Stimulated activated CD4-positive, alpha-beta T cell treated with anti-CD3 and anti-CD28 coated beads, Interleukin-1b, Interleukin-23, amount 100 ng/mL, for 1 hour (primary cell): ENCODE measurements around the gene ALG11.

Experiments
- DNase-seq, 2 donors: peaks; one replicate each; pipeline ENCODE4 v3.0.0-alpha.2; 2020; ENCODE audit warnings: low read depth in 2 of 2

The ALG11 gene

DNA sequence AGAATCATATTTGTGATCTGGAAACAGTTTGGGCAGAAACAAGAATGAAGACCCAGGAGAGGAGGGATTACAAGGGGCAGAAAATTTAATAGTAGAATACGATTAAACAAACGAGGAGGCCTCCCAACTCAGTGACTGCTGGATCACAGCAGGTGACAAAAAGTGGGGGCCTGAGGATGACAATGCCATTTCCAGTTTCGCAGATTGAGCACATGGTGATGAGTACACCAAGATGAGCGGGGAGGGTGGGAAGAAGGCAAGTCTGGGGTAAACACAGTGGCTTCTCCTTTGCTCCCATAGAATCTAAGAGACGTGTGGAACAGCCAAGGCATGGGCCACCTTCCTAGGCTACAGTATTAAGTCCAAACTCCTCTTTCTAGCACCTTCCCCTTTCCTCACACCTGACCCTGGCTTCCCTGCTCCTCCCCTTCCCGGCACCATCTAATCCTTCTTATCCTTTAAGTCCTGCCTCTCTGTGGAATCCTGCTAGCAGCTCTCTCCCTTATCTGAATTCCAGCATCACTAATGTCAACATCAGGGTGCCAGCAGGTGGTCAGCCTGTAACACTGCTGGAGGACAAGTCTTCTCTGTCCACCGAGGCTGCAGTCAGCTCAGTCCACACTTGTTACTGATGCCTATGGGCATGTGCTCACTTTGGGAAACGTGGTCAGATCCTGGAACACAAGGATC, 14.4 kb upstream of the ALG11 start:
- DNase-seq = no peak

DNA sequence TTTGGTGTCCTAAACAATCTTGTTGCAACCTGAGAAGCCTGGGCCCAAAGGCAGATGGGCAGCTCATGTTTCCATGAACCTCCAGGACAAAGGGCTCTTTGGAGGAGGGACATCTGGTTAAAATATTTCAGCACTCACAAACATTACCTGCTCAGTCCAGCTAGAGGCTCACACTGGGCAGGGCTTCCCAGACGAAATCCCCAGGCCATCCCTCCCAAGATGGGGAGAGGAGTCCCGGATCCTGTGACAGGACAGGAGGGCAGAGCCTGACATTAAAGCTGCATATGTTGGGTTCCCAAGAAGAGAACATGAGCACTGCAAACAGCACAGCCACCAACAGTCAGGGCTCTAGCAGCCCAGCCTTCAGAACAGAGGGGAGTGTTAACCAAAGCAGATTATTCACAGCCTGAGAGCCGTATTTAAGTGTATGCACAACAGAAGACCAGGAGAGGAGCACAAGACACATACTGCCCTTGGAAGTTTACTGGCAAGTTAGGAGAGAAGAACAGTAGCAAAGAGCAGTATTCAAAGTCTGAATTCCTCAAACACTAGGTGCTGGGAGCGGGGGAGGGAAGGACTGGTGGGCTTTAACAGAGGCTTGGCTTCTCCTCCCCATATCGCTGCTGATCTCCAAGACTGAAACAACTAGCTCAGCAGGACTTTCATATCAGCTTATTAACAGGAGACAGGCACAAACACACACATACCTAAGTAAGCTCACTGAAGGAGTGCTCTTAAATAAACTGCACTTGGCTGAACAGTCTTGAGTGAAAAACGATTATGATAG, 13.3 kb upstream of the ALG11 start:
- DNase-seq = no peak

DNA sequence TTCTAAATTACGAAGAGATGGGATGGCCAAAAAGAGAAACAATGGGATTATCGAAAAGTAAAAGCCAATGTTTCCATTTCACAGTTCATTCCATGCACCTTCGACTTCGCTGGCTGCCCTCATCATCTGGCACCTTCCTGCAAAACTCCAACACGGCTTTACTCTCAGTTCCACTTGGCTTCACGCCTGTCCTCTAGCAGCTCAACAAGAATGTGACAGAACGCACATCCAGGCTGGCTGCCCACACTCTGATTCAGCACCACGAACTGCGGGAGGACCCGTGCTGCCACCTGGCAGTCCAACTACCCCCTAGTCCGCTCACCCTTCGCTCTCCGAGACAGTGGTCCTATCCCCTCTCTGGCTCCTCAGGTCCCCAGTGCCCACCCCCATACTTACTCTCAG, 12.7 kb upstream of the ALG11 start:
- no peak for DNase-seq

DNA sequence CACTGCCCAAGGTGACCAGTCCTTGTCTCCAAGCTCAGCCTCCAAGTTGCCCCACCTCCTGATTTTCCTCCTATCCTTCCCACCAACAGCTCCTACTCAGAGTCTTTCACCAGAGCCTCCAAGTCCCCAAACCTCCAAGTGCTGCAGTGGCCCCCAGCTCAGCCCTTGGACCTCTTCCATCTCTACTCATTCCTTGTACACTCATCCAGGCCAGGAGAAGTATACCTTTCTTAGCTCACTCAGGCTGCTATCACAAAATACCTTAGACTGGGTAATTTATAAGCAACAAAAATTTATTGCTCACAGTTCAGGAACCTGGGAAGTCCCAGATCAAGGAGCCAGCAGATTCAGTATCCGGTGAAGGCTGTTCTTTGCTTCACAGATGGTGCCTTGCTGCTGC, 12.3 kb upstream of the ALG11 start:
- DNase-seq = no peak

DNA sequence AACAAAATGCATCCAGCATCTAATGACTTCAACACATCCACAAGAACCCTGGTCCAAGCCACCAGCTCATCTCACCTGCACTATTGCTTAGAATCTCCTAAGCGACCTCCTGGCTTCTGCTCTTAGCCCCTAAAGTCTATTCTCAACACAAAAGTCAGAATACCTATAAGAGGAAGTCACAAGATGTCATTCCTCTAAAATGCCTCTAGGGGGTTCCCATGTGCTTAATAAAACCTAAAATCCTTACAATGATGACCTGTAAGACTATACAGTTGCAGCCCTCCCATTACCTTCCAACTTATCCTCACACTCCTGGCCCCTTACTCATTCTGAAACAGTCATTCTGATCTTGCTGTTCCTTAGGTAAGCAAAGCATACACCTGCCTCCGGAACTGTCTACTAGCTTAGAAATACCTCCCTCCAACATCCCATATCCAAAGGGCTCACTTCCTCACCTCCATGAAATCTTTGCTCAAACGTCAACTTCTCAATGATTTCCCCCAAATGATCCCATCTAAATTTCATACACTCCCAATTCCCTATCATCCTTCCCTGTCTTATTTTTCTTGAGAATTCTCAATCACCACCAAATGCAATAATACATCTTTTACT, 11.0 kb upstream of the ALG11 start:
- no peak for DNase-seq

DNA sequence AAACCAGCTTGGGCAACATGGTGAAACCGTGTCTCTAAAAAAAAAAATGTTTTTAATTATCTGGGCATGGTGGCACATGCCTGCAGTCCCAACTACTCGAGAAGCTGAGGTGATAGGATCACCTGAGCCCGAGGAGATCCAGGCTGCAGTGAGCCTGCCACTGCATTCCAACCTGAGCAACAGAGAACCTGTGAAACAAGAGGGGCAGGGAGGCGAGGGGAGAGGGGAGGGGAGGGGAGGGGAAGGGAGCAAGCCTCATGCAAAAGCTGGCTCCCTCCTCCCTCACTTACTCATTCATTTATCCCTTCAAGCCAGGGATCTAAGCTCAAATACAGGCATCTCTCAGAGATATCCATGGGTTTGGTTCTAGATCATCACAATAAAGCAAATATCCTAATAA, 9.8 kb upstream of the ALG11 start:
- DNase-seq = no peak

DNA sequence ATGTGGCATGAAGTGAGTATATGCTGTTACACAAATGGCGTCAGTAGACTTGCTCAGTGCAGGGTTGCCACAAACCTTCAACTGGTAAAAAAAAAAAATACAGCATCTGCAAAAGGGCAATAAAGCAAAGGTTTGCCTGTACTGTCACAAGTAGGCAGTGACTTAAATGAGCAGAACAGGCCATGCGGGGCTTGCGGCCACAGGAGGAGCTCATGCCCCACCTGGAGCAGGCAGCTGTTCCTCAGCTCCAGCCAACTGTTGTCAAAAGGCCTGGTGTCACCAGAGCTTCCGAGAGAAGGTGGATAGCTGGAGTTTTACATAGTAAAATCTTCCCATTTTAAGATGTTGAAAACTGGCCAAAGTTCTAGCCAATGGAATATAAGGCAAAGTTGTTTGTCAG, 8.7 kb upstream of the ALG11 start:
- no peak for DNase-seq

DNA sequence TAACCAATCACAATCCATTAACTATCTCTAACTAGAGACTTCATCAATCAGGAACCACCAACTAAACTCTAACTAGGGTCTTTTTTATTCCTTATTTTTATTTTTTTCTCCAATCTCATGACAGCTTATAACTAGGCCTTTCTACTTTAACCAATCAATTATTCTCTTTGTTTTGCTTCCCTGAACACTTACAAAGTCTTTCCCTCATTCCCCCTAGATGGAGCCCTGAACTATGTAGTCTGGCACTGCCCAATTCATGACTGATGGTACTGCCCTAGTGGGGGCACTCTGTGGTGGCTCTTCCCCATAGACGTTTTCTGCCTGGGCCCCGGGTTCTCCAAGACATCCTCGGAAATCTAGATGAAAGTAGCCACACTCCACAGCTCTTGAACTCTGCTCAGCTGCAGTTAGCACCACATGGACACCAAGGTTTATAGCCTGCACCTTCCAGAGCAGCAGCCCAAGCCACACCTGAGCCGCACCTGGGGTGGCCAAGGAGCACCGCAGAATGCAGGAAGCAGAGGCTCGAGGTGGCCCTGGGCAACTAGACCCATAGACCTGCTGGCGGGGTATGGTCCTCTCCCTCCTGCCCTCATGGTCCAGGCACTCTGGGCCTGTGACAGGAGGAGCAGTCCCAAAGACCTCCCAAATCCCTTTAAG, 7.6 kb upstream of the ALG11 start:
- DNase-seq = no peak

DNA sequence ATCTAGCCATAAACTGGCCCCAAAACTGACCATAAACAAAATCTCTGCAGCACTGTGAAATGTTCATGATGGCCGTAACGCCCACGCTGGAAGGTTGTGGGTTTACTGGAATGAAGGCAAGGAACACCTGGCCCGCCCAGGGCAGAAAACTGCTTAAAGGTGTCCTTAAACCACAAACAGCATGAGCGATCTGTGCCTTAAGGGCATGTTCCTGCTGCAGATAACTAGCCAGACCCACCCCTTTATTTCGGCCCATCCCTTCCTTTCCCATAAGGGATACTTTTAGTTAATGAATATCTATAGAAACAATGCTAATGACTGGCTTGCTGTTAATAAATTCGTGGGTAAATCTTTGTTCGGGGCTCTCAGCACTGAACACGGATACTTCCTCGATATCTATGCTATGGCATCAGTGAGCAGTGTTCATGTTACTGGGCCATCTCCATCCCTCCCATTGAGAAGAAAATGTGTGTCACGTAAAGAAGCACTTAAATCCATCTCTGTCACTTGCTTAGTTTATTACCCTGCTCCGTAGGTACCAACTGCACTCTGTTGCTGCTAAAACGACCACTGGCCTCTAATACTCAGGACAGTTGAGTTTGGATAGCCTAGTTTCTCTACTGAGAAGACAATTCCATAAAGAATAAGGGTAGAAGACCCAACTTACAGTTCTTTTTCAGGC, 6.2 kb upstream of the ALG11 start:
- DNase-seq = no peak

DNA sequence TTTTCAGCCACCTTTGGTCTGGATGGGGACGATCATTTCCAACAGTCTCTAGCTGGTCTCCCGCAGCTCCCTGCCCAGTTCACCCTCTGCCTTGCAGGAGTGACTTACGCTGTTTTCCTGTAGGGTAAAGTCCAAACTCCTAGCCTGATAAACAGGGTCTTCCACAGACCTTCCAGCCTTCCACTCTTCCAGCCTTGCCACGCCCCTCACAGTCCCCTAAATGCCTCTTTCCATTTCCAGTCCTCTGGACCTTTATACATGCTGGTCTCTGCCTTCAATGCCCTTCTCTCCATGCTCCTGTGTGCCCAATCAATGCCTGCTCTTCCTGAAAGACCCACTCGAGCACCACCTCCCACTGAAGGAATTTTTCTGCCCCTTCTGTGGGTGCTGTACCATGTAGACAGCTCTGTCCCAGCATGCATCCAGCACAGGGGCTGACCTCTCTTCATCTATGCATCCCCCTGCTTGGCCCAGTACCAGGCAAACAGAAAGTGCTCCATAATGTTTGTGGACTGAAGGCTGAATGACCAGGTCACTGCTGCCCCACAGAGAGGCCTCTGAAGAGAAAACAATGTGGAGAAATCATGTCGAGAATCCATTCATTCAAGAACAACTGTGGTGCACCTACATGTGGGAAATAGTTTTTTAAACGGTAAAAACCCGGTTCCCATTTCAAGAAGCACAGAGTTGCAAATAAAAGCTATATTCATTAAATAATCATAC, 5.5 kb upstream of the ALG11 start:
- DNase-seq = no peak

DNA sequence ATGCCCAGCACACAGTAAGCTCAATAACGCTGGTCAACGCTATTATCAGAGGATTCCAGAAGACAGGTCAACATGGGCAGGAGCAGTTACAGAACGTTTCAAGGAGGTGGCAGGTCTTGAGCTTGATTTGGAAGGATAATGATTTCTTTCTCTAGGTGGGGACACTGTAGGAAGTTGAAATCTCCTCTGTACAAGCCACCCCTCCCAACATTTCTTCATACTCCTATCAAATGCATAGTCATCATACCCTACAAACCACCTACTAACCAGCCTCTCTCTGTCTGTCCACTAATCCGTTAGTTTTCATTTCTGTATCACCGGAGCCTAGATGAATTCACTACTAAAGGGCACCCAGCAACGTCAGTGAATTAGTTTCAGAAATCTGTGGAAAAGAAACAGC, 2.3 kb upstream of the ALG11 start:
- no peak for DNase-seq

DNA sequence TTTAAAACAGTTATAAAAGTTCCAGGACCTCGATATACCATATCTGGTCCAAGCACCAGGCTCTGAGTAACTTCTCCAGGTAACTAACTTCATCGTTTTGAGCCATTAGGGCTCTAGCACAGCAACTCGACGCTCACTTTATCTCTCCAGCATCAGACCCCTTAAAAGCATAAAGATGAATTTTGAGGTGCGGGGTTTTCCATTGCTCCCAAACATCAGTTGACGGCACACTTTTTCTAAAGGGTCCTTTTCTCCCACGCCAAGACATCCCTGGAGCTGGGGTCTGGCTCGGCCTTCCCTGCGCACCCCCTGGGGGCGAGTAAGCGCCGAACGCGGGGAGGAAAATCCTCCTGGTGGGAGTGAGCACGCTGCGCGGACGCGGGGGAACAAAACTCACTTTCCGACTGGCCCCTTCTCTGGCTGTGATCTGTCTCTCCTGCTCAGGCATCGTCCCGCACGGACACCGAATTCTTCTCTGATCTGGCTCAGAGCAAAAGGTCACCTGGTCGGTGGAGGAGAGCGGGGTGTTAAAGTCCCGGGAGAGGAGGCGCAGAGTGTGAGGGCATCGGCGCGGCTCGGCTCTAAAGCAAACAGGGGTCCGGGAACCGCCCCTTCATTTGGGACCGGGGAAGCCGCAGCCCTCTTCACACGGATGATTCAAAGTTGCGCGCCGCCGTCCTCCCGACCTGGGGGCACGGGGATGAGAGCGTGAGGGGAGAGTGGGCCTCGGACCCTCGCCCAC, 1.1 kb upstream of the ALG11 start, which contains the start of gene ATP7B:
Gene ATP7B, minus strand, starts transcription at position 561 of the 742 bp plus-strand sequence. Its CDS starts 113 bp downstream, at position 448.
- DNase-seq = no peak

DNA sequence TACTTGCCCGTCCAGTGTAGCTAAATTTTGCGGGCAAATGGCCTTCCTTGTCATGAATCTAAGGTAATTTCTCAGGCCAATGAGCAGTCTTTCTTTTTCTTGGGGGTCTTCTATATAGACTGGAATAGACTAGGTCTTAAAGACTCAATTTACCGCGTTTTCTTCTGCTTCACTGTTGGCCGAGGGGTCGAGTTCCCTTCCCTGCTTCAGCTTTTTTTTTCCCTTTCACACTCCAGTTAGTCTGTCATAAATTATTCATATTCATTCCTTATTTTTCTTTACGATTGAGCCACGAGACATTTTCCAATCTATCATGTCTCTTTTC, 276 bp downstream of the ALG11 start:
- DNase-seq = no peak

DNA sequence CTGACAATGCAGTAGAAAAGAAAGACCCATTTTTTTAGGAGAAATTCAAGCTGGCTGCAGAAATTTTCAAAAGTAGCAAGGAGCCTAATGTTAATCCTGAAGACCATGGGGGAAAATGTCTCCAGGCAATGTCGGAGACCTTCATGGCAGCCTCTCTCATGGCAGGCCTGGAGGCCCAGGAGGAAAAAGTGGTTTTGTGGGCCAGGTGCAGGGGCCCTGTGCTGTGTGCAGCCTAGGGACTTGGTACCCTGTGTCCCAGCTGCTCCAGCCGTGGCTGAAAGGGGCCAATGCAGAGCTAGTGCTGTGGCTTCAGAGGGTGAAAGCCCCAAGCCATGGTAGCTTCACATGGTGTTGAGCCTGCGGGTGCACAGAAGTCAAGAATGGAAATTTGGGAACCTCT, 4.1 kb downstream of the ALG11 start:
- DNase-seq = no peak

DNA sequence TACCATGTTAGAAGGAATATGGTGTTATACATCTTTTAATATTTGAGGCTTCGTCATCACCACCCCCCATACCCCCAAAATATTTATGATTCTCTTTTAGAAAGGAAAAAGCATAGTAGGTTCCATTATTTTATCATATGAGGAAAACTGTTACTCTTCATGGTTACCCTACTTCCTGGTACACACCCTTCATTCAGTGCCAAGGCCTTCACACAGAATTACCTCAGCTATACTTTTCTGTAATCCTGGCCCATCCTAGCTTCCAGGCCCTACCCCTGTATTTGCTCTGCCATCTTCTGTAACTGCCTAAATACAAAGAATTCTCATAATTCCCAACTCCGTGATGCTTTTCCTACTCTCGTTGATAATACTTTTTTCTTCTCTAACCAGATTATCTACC, 8.0 kb downstream of the ALG11 start:
- no peak for DNase-seq

DNA sequence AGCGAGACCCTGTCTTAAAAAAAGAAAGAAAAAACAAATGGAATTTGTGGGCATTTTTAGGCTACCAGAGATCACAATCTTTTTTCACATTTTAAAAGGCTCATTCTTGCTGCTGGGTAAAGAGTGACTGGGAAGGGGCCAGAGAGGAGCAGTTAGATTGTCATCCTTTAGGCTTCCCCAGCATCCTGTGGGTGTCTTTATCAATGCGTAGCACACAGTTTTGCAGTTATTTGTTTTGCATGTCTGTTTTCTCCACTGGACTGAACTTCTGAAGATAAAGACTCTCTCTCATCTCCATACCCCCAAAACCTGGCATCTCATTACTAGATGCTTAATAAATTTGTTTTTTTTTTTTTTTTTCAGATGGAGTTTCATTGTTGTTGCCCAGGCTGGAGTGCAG, 10.2 kb downstream of the ALG11 start:
- no peak for DNase-seq

DNA sequence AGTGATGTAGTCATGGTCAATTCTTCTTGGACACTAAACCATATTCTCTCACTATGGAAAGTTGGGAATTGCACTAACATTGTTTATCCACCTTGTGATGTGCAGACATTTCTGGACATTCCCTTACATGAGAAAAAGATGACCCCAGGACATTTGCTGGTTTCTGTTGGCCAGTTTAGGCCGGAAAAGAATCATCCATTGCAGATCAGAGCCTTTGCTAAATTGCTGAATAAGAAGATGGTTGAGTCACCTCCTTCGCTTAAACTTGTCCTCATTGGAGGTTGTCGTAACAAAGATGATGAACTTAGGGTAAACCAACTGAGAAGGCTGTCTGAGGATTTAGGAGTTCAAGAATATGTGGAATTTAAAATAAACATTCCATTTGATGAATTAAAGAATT, 12.3 kb downstream of the ALG11 start, which contains the start of gene UTP14C:
Gene UTP14C, plus strand, starts transcription at position 211 of the 400 bp plus-strand sequence. CDS start 4,114 bp downstream, outside the sequence.
- no peak for DNase-seq

DNA sequence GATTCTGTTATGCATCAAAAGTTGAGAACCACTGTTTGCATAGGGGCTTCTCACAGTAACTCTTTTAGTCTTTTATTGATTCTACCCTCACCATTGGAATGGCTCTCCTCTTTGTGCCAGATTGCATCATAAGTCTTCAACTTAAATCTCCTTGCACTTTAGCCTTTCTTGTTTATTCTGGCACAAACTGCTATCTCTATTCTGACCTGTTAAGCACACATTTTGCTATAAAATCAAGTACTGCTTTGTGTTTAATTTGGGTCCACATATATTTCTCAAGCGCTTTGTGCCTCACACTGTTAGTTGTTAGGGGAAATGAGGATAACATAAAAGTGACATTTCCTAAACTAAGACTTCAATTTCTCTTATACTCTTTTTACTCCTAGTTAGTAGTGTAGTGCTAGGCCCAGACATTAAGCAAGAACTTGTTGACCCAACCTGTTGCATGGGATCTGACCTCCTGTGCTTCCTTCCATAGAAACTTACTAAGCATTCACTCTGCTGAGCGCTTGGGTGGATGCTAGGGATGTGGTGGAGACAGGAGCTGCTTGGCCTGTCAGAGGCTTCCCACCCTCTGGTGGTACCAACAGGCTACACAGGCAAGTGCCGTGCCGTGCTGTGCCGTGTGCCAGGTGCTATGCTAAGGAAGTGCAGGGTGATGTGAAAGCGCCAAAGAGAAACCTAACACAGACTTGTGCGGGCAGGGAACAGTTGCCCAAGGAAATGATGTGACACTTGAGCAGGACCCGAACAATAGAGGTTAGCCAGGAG, 13.5 kb downstream of the ALG11 start:
- DNase-seq = no peak

DNA sequence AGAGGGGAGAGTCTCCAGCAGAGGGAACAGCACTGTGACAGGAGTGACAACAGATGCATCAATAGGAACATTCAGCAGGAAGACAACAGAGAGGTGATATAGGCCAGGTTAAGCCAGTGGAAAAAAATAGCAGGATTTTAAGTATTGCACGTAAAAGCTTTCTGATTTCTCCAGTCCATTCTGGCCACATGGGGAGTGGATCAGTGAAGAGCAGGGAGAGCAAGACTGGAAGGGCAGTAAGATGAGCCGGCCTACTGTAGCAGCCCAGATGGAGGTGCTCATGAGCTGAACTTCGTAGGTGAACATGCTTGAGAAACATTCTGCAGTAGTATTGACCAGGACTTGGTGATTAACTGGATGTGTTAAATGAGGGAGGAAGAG, 14.0 kb downstream of the ALG11 start:
- no peak for DNase-seq

DNA sequence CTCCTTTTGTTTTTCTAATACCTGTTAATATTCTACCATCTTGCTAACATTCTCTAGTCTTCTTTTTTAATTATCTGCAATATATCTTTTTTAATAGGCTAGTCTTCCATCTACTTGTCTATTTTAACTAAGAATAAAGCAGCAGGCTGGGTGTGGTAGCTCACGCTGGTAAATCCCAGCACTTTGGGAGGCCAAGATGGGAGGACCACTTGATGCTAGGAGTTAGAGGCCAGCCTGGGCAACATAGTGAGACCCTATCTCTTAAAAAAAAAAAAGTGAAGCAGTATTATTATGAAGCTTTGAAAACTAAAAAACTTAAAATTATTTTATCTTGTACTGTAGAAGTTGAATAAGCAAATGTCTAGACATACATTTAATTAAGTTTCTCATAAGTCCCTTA, 15.6 kb downstream of the ALG11 start:
- DNase-seq = no peak
